ENCODE results near the gene KCTD4. TPM values are rescaled to one million over a fixed set of nuclear protein-coding genes. Genes with fewer than 3 reads are reported as not detected.

The KCTD4 gene
- total RNA-seq, 3 donors from 2014 or later, result 0.14 to 2.5 (median 1.2) TPM

DNA sequence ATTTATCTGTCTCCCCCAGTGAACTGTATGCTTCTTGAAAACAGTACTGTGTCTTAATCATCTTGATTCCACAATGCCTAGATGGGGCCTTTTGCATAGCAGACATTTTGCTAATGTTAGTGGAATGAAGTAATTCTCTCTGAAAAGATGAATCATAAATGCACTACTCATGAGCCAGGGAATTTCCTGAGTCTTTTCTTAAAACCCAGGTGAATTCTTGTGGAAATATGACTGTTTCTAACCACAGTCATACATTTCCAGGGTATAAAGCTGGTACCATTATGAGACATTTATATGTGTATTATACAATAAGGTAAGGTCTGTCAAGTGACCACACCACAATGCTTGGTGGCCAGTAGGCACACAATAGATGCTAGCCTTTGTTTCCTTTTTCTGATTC, 5.5 kb upstream of the KCTD4 start:
- Histone ChIP-seq H3K9me3 (no peaks in the 10 kb centered on the region), H3K4me3 (no peak overlapping the region), H3K4me1 (ENCODE audit: low read depth) (no peaks in the 10 kb centered on the region), H3K36me3 (ENCODE audit: low read depth) (no peaks in the 10 kb centered on the region)
- intact Hi-C loops (cut with DNase I, micrococcal nuclease), result no loop called here
- TF ChIP-seq CTCF (IDR thresholded peaks at IDR 0.05), result no peak
- peak; percentile 16 for ATAC-seq
- DNase-seq, result no peak

DNA sequence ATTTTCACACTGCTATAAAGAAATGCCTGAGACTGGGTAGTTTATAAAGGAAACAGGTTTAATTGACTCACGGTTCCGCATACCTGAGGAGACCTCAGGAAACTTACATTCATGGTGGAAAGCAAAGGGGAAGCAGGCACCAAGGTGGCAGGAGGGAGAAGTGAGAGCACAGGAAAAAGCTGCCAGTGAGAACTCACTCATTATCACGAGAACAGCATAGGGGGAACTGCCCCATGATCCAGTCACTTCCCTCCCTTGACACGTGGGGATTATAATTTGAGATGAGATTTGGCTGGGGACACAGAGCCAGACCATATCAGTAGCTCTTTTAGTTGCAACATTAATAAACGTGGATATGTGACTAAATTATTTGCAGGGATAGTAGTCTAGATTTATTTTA, 4.3 kb upstream of the KCTD4 start:
- TF ChIP-seq CTCF (IDR thresholded peaks at IDR 0.05), result no peak
- DNase-seq, result no peak
- H3K4me1 ChIP-seq (ENCODE audit: low read depth), result no peaks in the 10 kb centered on the region
- no peak for ATAC-seq
- no peaks in the 10 kb centered on the region for H3K9me3 ChIP-seq
- intact Hi-C loops (cut with DNase I, micrococcal nuclease), result no loop called here
- H3K36me3 ChIP-seq (ENCODE audit: low read depth), result no peaks in the 10 kb centered on the region
- H3K4me3 ChIP-seq, result no peak overlapping the region

DNA sequence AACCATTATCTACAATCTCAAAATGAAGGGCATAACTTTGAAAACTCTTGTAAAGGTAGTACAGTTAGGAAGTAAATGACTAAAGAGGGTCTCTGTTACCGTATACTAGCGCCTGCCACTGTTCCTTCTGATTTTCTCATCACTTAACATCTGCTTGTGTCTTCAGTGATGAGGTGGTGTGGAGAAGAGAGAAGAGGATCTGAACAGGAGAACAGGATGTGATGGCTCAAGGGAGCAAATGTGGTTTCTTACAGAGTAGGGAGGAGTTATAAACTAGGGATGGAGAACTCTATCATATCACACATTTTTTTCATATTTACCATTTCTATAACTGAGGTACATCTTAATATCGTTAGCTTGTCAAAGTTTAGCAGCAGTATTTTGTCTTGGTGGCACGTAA, 1.1 kb downstream of the KCTD4 start:
- no peaks in the 10 kb centered on the region for H3K36me3 ChIP-seq (ENCODE audit: low read depth)
- H3K9me3 ChIP-seq, result no peaks in the 10 kb centered on the region
- intact Hi-C loops (cut with DNase I, micrococcal nuclease), result no loop called here
- no peak overlapping the region for H3K4me3 ChIP-seq
- ATAC-seq (no peak), DNase-seq (no peak)
- no peak for TF ChIP-seq CTCF (IDR thresholded peaks at IDR 0.05)
- H3K4me1 ChIP-seq (ENCODE audit: low read depth), result no peaks in the 10 kb centered on the region

DNA sequence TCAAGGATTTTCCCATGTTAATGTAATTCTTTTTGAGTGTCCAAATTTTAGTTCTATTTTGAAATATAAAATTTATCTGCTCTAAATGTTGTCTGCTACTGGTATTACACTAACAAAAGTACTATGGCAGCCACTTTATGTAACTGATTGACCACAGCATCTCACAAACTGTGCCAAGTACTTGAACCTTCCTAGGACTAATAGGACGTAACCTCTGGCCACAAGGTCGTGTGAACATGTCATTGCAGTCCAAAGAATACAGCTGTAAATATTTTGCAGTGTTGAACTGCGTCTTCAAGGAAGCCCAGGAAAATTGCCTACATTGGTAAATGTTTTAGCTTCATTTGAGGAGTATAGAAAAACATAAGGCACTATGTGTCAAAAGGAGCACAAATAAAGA, 1.9 kb downstream of the KCTD4 start:
- ATAC-seq (no peak), DNase-seq (no peak)
- no peak for TF ChIP-seq CTCF (IDR thresholded peaks at IDR 0.05)
- H3K4me3 ChIP-seq, result no peak overlapping the region
- H3K9me3 ChIP-seq, result no peaks in the 10 kb centered on the region
- intact Hi-C loops (cut with DNase I, micrococcal nuclease), result no loop called here
- no peaks in the 10 kb centered on the region for H3K36me3 ChIP-seq (ENCODE audit: low read depth)
- no peaks in the 10 kb centered on the region for H3K4me1 ChIP-seq (ENCODE audit: low read depth)

GRCh38 chr13:45198041-45198440, 2.8 kb downstream of the KCTD4 start:
- TF ChIP-seq CTCF (IDR thresholded peaks at IDR 0.05), result no peak
- Histone ChIP-seq H3K9me3 (no peaks in the 10 kb centered on the region), H3K36me3 (ENCODE audit: low read depth) (no peaks in the 10 kb centered on the region), H3K4me3 (no peak overlapping the region), H3K4me1 (ENCODE audit: low read depth) (no peaks in the 10 kb centered on the region)
- DNase-seq (no peak), ATAC-seq (no peak)
- intact Hi-C loops (cut with DNase I, micrococcal nuclease), result no loop called here

GRCh38 chr13:45196622-45197021, 4.2 kb downstream of the KCTD4 start:
- intact Hi-C loops (cut with DNase I, micrococcal nuclease), result no loop called here
- H3K9me3 ChIP-seq, result no peaks in the 10 kb centered on the region
- H3K4me1 ChIP-seq (ENCODE audit: low read depth), result no peaks in the 10 kb centered on the region
- no peak for TF ChIP-seq CTCF (IDR thresholded peaks at IDR 0.05)
- ATAC-seq, result no peak
- DNase-seq, result no peak
- no peak overlapping the region for H3K4me3 ChIP-seq
- no peaks in the 10 kb centered on the region for H3K36me3 ChIP-seq (ENCODE audit: low read depth)
